Activated CD4-positive, alpha-beta T cell treated with anti-CD3 and anti-CD28 coated beads, Interleukin-10, Interleukin-2, amounts not matched to agents 100 ng/mL and 50 ng/mL, durations not matched to agents 16 hours and 8 hours (primary cell): ENCODE data around the gene CCDC86.
"Not testable (repeated sequence)": the region's sequence is repeated elsewhere in the genome, so short reads cannot be mapped to it uniquely, and the experiment has no call there.

Experiments
- DNase-seq: peaks from one replicate; pipeline ENCODE4 v3.0.0-alpha.2; 2020

The CCDC86 gene

DNA sequence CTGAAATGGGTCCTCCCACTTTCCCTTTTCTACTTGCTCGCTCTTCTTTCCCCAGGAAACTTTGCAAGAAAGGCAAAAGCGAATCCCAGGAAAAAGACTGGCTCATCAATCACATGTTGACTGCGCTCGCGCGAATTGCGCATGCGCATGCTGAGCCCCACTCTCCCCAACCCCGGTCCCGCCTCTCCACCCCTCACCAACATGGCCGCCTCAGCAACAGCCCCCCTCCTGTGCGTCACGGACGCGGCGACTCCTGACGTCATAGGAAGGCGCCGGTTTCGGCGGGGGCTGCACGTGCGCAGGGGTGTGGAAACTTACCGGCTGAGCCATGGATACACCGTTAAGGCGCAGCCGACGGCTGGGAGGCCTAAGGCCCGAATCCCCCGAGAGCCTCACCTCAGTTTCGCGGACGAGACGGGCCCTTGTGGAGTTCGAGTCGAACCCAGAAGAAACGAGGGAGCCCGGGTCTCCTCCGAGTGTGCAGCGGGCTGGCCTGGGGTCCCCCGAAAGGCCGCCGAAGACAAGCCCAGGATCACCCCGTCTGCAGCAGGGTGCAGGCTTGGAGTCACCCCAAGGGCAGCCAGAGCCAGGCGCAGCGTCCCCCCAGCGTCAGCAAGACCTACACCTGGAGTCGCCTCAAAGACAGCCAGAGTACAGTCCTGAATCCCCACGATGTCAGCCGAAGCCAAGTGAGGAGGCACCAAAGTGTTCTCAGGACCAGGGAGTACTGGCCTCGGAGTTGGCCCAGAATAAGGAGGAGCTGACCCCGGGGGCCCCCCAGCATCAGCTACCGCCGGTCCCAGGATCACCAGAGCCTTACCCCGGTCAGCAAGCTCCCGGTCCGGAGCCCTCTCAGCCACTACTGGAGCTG is at the start of gene CCDC86:
CCDC86 (plus strand) TSS at position 317 of the 871 bp plus-strand sequence; CDS start at position 329, 12 bp downstream.
- DNase-seq: peak; percentile 98

DNA sequence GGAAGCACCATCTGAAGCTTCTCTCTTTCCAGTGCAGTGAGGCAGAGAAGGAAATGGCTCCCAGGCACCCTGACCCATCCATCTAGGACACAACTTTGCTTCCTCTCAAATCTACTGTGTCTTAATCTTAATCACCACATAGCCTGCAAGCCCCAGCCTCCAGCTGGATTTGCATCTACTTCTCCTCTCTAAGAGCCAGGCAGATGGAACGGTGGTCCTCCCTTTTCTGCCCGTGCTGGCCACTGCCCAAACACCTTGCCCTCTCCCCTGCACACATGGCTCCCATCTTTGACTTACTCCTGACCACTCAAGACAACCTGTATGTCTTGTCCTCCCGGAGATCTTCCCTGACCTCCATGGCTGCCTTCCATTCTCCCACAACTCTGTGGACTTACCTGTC is 49.4 kb upstream of the CCDC86 start:
- no peak for DNase-seq

GRCh38 chr11:60795291-60795690 is 46.6 kb upstream of the CCDC86 start:
- DNase-seq: no peak

DNA sequence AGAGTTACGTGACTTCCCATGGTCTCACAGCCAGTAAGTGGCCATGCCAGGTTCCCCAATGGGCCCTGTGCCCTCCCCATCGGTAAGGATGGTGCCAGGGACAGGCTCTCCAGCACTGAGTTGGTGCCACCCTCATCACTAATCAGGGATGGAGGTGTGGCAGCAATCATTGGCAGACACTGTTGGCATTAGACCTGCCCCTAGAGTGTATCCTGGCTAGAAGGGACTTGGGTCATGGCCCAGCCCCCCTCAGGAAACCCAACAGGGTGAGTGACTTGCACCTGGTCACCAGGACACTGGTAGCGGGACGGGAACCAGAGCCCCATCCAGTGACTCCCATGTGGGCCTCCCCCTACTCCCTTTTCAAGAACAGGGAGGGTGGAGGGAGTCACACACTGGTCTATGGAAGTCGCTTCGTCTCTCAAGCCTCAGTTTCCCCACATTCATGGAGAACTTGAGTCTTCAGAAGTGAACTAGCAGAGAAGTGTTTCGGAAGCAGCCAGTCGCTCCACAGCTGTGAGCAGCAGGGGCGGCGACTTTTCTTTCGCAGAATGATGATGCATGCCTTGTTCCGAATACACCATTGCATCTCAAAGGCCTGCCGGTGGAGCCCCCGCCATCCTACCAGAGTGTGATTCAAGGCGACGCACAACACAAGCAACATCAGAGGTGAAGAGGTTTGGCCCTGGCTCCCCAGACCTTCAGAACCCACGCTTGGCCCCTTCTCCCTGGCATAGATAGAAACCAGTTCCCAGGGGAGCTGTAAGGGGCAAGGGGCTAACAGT is 43.9 kb upstream of the CCDC86 start:
- DNase-seq: no peak

GRCh38 chr11:60798631-60799030 is 43.3 kb upstream of the CCDC86 start:
- no peak for DNase-seq

GRCh38 chr11:60801194-60801593 is 40.7 kb upstream of the CCDC86 start:
- no peak for DNase-seq

- no peak for DNase-seq
Measured at GRCh38 chr11:60803273-60803936, 38.5 kb upstream of the CCDC86 start.

- DNase-seq: no peak
Measured at GRCh38 chr11:60809249-60809648, 32.7 kb upstream of the CCDC86 start.

GRCh38 chr11:60809691-60810090 is 32.2 kb upstream of the CCDC86 start:
- no peak for DNase-seq

- no peak for DNase-seq
Measured at GRCh38 chr11:60810151-60810550, 31.8 kb upstream of the CCDC86 start.

DNA sequence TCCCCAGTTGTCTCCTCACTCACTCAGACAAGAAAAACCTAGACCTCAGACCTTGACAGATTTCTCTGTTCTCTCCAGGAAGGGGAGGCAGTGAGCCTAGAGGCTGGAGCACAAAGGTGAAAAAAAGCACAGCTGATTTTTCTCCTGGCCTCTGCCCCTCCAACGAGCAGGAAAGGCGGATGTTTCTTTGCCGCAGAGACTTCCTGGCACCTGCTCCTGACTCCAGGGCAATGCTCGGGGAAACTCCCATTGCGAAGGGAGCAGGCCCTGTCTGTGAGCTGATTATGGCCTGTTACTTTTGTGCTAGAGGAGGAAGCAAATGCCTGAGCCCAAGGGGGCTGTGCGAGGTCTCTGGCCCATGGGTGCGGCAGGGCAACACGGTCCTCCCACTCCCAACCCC is 31.3 kb upstream of the CCDC86 start:
- DNase-seq: no peak

- DNase-seq: no peak
Measured at GRCh38 chr11:60813324-60813723, 28.6 kb upstream of the CCDC86 start.

DNA sequence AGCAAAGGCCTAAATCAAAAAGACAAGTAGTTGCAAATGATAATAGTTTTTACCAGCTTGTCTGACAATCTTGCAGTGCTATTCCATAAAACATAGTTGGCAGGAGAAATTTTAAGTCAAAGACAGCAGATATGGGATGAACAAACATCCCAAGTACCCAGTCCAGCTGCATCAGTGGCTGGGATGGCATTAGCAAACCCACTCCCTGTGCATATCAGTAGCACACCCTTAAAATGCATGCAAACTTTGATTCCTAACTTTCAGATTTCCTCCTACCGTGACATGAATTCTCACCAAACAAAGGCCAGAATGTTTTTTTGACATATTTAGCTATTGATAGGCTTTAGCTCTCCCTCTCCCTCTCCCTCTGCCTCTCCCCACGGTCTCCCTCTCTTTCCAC is 27.8 kb upstream of the CCDC86 start:
- no peak for DNase-seq

- DNase-seq: no peak
Measured at GRCh38 chr11:60816590-60817157, 25.2 kb upstream of the CCDC86 start.

GRCh38 chr11:60818057-60818456 is 23.9 kb upstream of the CCDC86 start:
- DNase-seq: no peak

DNA sequence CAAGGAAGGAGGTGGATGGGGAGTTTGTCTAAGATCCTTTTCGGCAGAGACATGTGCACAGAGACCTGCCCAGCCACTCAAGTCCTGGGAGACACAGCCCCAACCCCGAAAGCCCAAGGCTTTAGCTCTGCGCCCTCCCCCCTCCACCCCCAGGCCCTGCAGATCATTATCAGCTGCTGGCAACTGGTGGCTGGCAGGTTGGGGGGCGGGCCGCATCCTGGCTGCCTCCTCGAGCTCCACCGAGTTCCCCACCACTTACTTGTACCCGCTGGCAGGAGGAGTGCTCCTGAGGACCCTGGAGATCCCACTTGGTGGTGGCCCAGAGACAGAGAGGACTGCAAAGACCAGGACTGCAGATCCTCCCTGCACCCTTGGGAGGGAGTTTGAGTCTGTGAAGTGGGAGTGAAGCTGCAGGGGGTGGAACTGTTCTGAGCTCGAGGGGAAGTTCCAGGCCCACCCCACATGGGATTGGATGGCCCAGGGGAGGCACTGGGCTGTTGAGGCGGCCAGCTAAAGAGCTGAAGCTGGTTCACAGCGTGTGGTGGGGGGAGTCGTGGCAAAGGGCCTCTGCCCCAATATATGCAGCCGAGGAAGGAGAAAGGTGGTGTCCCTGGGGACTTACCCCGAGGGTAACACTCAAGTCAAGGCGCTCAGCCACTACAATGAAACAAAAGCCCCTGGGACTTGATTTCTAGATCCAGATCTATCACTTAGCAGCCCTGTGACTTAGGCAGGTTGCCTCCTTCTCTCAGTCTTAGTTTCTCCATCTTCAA is 19.9 kb upstream of the CCDC86 start:
- no peak for DNase-seq

DNA sequence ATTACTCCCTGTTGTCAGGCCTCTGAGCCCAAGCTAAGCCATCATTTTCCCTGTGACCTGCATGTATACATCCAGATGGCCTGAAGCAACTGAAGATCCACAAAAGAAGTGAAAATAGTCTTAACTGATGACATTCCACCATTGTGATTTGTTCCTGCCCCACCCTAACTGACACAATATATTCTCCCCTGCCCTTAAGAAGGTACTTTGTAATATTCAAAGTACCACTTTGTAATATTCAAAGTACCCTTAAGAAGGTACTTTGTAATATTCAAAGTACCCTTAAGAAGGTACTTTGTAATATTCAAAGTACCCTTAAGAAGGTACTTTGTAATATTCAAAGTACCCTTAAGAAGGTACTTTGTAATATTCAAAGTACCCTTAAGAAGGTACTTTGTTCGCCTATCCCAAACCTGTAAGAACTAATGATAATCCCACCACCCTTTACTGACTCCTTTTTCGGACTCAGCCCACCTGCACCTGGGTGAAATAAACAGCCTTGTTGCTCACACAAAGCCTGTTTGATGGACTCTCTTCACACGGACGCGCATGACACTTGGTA is 18.1 kb upstream of the CCDC86 start:
- not testable (repeated sequence) for DNase-seq

DNA sequence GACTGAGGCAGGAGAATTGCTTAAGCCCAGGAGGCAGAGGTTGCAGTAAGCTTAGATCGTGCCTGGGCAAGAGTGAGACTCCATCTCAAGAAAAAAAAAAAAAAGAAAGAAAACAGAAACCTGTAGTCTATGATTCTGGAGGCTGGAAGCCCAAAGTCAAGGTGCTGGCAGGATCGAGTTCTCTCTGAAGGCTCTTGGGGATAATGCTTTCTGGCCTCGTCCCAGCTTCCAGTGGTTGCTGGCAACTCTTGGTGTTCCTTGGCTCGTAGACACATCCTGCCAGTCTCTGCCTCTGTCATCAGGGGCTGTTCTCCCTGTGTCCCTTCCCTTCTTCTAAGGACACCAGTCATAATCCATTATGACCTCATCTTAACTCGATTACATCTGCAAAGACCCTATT is 16.8 kb upstream of the CCDC86 start:
- no peak for DNase-seq

DNA sequence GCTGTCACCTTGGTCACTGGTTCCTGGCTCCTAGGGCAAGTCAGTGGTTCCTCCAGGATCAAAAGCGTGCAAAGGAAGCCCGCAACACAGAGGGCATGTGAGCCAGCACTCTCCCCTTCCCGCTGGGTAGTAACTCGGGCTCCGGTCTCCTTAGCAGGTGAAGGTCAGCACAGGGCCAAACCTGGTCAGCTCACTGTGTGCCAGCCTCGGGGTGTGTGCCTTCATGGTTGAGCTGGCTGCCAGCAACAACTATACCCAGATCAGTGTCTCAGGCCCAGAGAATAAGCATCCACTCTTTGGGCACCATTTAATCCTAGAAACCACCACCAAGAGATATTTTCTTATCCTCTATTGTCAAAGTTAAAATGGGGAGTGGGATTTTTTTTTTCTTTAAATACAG is 16.1 kb upstream of the CCDC86 start:
- DNase-seq: no peak

- no peak for DNase-seq
Measured at GRCh38 chr11:60830478-60831142, 11.3 kb upstream of the CCDC86 start.

DNA sequence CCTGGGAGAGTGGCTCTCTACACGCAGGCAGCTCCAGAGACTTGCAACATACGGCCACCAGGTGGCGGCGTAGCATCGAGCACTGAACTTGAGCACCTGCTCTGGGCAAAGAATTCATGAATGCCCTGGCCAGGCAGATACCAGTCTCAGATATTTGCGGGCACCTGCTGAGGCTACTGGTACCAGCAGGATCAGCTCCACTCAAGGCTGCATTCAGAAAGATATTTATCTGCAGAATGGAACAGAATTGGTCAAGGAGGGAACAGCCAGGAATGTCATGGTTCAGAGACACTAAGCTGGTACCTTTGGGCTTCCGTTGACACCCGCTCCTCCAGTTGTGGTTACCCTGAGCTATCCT is 10.8 kb upstream of the CCDC86 start:
- peak; percentile 83 for DNase-seq
